GM19463 (cell line): ENCODE results near the gene HECTD3.
"Not testable (repeated sequence)": the region's sequence is repeated elsewhere in the genome, so short reads cannot be mapped to it uniquely, and the experiment has no call there.

Source experiments
- ATAC-seq: cut with Tn5 transposase; IDR thresholded peaks from one replicate; pipeline ENCODE4 v1.9.1; 2021; ENCODE audit warnings: mild to moderate bottlenecking, moderate library complexity; ENCODE audit not compliant: unreplicated experiment

Gene HECTD3

GRCh38 chr1:45014321-45015028 is 3.4 kb upstream of the HECTD3 start:
- ATAC-seq: no peak

DNA sequence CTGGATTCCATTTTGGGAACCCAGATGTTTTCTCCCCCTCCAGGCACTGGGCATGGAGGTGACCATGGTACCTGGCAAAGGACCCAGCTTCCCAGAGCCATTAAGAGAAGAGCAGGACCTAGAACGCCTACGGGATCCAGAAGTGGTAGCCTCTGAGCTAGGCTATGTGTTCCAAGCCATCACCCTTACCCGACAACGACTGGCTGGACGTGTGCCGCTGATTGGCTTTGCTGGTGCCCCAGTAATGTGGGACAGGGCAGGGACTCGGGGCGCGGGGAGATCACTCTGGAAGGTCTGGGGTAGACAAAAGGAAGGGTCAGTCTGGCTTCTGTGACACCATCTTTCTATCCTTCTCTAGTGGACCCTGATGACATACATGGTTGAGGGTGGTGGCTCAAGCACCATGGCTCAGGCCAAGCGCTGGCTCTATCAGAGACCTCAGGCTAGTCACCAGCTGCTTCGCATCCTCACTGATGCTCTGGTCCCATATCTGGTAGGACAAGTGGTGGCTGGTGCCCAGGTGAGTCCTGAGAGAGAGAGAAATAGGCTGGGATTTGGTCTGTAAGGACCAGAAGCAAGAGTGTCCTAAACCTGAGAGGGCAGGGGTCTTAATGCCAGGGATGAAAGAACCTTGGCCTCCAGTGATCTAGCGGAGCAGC is 2.6 kb upstream of the HECTD3 start:
- no peak for ATAC-seq

DNA sequence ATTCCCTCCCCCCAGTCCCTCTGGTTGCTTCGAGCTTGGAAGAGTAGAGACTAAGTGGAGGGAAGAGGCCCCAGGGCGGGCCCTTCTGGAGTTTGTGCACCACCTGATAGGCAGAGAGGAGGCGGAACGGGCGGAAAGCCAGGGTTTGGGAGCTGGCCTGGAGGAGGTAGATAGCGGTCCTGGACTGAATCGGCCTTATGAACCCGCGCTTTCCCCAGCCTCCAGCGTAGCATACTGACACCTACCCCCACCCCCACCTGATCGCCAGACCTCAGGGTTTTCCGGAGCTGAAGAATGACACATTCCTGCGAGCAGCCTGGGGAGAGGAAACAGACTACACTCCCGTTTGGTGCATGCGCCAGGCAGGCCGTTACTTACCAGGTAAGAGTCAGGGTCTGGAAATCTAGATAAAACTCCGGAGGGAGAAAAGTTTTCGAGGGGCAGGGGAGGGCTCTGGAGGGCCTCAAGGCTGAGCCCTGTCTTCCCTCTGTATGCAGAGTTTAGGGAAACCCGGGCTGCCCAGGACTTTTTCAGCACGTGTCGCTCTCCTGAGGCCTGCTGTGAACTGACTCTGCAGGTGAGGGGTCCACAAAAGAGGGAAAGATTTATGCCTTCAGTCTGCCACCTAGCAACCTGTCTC is 1.6 kb upstream of the HECTD3 start:
- no peak for ATAC-seq

- peak; percentile 61 for ATAC-seq
Observed at GRCh38 chr1:45011837-45012638, 914 bp upstream of the HECTD3 start, which contains the start of gene UROD. TSS of gene UROD (plus strand) at chr1:45012254. CDS start at chr1:45012266, 12 bp downstream.

- no peak for ATAC-seq
Observed at GRCh38 chr1:45009956-45010854, 919 bp downstream of the HECTD3 start.

DNA sequence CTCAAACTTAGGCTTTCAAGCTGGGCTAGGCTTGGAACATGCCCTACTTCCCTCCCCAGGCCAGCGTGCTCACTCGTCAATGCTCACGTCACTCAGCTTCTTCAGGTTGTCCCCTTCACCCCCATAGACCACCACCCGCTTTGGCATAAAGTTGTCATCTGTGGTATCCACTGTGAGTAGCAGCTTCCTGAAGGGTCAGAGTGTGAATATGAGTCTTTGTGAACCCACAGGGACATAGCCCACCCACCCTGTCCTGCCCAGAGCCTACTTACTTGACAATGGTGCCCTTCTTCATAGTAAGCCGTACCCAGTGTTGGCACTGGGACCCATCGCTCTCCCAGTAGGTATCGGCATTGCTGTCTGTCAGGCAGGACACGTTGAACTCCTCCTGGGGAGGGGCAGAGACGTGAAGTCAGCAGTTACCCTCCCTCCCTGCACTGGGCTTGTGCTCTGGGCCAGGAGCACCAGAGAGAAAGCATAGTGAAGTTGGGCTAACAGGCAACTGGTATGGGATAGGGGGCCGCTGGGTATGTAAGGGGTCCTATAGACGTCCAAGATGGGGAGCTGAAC is 1.7 kb downstream of the HECTD3 start:
- ATAC-seq: no peak

DNA sequence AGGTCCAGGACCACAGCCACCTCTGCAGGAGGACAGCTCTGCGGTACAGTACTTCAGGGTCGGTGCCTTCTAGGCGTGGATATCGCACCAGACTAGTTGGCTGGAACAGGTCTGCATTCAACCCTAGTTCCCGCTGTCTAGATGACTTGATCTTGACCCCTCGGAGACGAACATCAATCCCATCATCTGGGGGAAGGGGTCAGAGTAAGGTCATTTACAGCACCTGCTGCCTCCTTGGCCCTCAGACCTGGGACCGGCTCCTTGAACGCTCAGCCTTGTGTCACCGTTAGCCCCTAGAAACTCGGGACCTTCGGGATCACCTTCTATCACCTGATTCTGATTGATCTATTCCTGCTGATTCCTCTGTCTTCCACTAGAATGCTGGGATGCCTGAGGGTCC is 2.6 kb downstream of the HECTD3 start:
- no peak for ATAC-seq

DNA sequence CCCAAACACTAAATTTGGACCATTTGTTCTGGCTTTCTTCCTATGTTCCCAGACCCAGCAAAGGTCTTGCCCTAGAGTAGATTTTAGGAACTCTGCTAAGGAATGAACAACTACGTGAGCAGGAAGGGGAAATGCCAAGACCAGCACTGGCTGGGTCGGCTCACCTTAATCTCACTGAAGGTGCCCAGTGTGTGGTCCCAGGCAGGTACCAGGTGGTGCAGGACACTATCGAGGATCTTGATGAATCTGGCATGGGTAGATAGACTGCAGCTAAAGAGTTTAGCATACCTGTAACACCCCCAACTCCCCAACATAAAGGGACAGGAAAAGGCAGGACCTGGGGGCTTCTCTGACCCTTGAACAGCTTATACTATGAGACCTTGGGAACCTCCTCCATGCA is 3.0 kb downstream of the HECTD3 start:
- no peak for ATAC-seq

DNA sequence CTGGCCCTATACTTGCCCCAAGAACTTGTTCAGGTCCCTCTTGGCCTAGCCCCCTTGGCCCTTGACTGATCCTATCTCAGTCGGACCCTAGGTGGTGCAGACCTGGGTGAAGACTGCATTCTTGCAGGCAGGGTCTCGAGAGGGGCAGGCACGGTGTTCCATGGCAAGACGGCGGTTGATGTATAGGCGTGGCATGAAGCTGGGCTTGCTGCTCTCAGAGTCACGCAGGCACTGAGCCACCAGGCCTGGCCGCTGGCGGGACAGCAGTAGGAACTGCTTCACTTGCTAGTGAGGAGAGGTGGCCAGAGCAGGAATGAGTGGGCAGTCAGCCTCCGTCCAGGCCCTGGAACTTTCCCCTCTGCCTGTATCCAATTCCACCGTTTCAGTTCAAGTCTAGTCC is 3.8 kb downstream of the HECTD3 start:
- ATAC-seq: no peak

- ATAC-seq: no peak
Observed at GRCh38 chr1:45005761-45006160, 5.4 kb downstream of the HECTD3 start.

DNA sequence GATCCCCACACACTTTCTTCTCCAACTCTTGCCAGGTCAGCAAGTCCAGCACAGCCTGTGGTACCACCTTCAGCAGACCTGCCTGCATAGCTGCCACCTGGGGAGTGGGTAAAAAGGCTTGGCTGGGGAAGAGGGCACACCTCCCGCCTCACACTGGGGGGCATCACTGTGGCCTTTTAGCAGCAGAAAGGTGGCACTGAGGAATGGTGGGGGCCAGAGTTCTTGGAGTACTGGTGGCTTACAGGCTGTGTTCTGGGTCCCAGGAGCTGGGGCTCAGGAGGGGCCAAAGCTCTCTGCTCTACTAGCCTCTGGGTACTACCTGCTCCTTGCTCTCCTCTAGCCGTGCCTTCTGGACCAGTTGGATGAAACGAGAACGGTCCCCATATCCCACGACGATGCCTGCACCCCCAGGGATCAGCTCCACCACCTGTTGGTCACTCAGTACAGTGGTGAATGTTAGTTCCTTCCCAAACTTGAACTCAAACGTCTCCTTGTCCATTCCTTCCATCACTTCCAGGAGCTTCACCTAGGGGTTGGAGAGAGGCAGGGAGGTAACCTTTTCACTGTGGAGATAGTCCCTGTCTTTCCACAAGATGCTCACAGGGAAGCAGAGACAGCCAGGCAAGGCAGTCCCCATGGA is 6.7 kb downstream of the HECTD3 start:
- ATAC-seq: no peak

GRCh38 chr1:45003741-45004140 is 7.4 kb downstream of the HECTD3 start:
- no peak for ATAC-seq

DNA sequence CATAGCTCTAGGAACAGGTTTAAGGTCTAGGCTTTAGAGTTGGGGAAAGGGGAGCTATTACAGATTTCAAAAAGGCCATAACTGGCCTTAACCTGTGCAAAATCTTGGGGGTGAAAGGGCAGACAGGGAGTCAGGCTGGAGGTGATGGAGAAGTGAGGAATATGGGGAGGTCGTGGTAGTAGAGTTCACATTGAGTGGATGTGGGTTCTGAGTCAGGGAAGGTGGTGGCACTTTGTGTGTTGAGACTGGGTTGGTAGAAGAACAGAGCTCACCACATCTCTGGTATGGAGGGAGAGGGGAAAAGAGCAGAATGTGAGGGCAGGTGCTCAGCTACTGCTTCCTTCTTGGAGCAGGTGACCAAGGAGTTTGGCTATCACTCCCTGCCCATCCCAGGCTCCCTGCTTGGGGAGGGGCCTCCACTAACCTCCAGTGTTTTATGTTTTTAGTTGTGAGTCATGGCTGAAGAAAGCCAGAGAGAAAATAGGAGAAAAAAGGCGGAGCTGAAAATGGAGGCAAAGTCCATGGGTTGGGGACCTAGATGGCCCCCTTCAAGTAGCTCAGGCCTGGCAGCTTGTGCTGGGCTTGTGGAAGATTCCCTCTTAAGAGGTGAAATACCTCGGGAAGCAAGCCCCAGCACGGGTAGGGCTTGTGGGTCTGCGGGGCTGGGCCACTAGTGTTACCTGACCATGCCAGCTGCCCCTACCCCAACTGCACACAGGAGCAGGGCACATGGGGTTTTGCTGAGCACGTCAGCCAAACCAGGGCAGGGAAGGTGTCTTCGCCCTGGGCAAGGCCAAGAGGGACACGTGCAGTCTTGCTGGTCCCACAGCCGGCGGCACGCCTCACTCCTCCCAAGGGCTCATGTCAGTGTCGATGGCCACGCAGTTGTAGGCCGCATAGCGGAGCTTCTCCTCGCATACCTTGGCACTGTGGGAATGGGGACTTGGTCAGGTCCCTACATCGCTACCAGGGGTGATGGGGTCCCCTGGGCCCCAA is 8.2 kb downstream of the HECTD3 start:
- ATAC-seq: no peak

DNA sequence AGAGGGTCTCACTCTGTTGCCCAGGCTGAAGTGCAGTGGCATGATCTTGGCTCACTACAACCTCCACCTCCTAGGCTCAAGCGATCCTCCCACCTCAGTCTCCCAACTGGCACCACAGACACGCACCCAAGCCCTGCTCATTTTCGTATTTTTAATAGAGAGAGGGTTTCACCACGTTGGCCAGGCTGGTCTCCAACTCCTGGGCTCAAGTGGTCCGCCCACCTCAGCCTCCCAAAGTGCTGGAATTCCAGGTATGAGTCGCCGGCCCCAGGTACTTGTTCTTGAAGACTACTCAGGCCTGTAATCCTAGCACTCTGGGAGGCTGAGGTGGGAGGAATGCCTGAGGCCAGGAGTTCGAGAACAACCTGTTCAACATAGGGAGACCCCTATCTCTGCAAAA is 9.5 kb downstream of the HECTD3 start:
- not testable (repeated sequence) for ATAC-seq

DNA sequence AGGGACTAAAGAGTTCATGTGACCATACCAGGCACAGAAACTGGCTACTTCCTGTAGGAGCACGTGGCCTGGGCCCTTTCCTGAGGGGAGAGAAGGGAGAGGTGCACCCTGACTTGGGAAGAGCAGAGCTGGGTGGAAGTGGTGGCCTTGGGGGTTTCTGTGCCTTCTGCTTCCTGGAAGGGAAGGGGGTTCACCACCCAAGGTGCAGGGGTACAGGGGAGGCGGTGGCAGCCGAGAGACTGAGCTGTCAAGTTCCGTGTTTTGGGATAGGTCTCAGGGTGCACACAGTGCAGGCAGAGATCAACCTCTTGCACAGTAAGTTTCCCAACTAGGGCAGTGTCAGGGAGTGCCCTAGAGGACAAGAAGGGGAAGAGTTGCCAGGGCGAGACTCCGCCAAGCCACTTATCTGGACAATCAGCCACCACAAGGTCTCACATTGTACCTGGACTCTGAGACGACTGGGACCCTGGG is 10.1 kb downstream of the HECTD3 start:
- ATAC-seq: no peak

DNA sequence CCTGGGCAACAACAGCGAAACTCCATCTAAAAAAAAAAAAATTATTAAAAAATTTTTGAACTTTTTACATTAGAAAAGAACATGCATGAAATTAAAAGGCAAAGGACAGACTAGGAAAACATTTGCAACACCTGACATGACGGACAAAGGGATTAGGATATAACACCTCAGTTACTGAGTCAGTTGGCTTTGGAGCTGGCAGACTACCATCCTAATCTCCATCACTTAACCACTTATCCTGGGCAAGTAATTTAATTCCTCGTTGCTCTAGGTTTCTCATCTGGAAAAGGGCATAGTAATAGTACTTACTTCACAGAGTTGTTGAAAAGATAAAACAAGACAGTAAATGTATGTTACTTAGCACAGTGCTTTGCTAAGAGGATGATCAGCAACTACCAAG is 11.9 kb downstream of the HECTD3 start:
- no peak for ATAC-seq

DNA sequence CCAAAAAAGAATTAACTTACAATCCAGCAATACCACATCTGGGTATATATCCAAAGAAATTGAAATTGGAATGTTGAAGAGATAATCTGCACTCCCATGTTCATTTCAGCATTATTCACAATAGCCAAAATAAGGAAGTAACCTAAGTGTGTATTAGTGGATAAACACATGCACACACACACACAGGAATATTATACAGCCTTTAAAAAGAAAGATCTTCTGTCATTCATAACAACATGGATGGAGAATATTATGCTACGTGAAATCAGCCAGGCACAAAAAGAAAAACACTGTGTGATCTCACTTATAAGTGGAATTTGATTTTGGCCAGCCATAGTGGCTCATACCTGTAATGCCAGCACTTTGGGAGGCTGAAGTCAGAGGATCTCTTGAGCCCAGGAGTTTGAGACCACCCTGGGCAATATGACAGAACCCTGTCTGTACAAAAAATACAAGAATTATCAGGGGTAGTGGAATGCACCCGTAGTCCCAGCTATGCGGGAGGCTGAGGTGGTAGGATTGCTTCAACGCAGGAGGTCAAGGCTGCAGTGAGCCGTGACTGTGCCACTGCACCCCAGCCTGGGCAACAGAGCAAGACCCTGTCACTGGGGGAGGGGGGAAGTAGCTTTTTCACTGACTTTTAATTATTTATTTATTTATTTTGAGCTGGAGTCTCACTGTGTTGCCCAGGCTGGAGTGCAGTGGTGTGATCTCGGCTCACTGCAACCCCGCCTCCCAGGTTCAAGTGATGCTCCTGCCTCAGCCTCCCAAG is 15.5 kb downstream of the HECTD3 start:
- ATAC-seq: no peak
